K562 (cell line): Measurements from ENCODE around the gene TIAL1. TPM values are rescaled to one million over a fixed set of nuclear protein-coding genes. Genes with fewer than 3 reads are reported as not detected.

ENCODE experiments used
- ATAC-seq: fragments of 200-7000 bp; cut with Tn5 transposase; 3 replicates; pipeline ENCODE4 v1.9.1; 2020; ENCODE audit warnings: moderate library complexity
- BruUV-seq: library from RNA; stranded (reverse); fragments of 400-500 nt; replicated peaks from 2 replicates; lab custom pipeline; 2021; lab: Mats Ljungman, UMichigan
- CTCF ChIA-PET: fragments of 300-600 bp; formaldehyde crosslinking; extraction: SDS; loops from one replicate; lab custom pipeline; 2021; ENCODE audit warnings: low intra/inter-chr PET ratio; lab: Yijun Ruan, JAX
- POLR2A ChIA-PET: fragments of 300-600, 350-650 bp; sonication (Branson Sonifier 250); formaldehyde crosslinking; extraction: SDS; loops from one replicate; lab custom pipeline; 2021; ENCODE audit warnings: antibody characterized with exemption, inconsistent platforms; lab: Yijun Ruan, JAX
- DNase-seq, 4 experiments: peaks; one replicate each; pipeline versions ENCODE4 v3.0.0 to v3.0.0-alpha.2; 2011 to 2018; ENCODE audit warnings: low spot score in 3 of 4, mixed read lengths in 3 of 4; ENCODE audit errors: extremely low read depth in 1 of 4
- FAIRE-seq: peaks from 2 replicates; lab custom pipeline; 2011; peaks lifted over from hg19 to GRCh38; lab: Jason Lieb, UNC
- H2AFZ ChIP-seq: 2 replicates; pipeline ENCODE4 v1.6.0; 2011; ENCODE audit warnings: low read depth, low read length, control low read depth, inconsistent platforms
- H3K27ac ChIP-seq: fragments of 200-600 bp; 3 replicates; pipeline ENCODE4 v1.8.0; 2011; ENCODE audit warnings: low read depth, mild to moderate bottlenecking, control low read depth, inconsistent platforms, low read length, moderate library complexity, mixed read lengths; ENCODE audit errors: extremely low read depth
- H3K27me3 ChIP-seq, 2 experiments: fragments of 300-600 bp in 1 of 2; 2 replicates in 1 of 2; 3 replicates in 1 of 2; pipeline versions ENCODE4 v1.6.0 to v1.8.0; 2011; ENCODE audit warnings: inconsistent platforms in 2 of 2, low read length in 2 of 2, mild to moderate bottlenecking in 1 of 2, mixed read lengths in 1 of 2, moderate library complexity in 1 of 2; ENCODE audit not compliant: control insufficient read depth in 2 of 2, insufficient read depth in 2 of 2
- H3K36me3 ChIP-seq: fragments of 300-600 bp; 3 replicates; pipeline ENCODE4 v1.8.0; 2011; ENCODE audit warnings: mild to moderate bottlenecking, low read length, inconsistent platforms; ENCODE audit not compliant: control insufficient read depth, insufficient read depth
- H3K4me1 ChIP-seq, 2 experiments: fragments of 200-600 bp in 1 of 2; replicated peaks in 1 of 2; 2 replicates in 1 of 2; 3 replicates in 1 of 2; pipeline versions ENCODE4 v1.5.1 to v1.8.0; 2011; ENCODE audit warnings: inconsistent platforms in 2 of 2, low read length in 2 of 2, mild to moderate bottlenecking in 1 of 2, mixed read lengths in 1 of 2, moderate library complexity in 1 of 2; ENCODE audit not compliant: control insufficient read depth in 2 of 2, insufficient read depth in 2 of 2
- H3K4me2 ChIP-seq: 2 replicates; pipeline ENCODE4 v1.6.1; 2011; ENCODE audit warnings: low read length, control low read depth, inconsistent platforms, mixed read lengths; ENCODE audit not compliant: insufficient read depth
- H3K4me3 ChIP-seq: fragments of 200-600 bp; sonication (generic), shearing (Covaris generic); 2 replicates; pipeline ENCODE4 v1.5.1; 2016; ENCODE audit warnings: control low read depth, inconsistent platforms
- H3K79me2 ChIP-seq: fragments of 200-600 bp; 3 replicates; pipeline ENCODE4 v1.8.0; 2011; ENCODE audit warnings: low read length, inconsistent platforms; ENCODE audit not compliant: control insufficient read depth, insufficient read depth
- H3K9ac ChIP-seq, 2 experiments: 2 replicates each; pipeline versions ENCODE4 v1.6.0 to v1.6.1; 2011; ENCODE audit warnings: low read depth in 2 of 2, low read length in 2 of 2, control low read depth in 1 of 2, inconsistent platforms in 1 of 2, mild to moderate bottlenecking in 1 of 2, mixed read lengths in 1 of 2; ENCODE audit not compliant: insufficient read depth in 1 of 2
- H3K9me1 ChIP-seq: one replicate; pipeline ENCODE4 v1.6.0; 2011; ENCODE audit warnings: inconsistent platforms, mild to moderate bottlenecking, low read length, moderate library complexity; ENCODE audit not compliant: control insufficient read depth, insufficient read depth
- H3K9me3 ChIP-seq: replicated peaks from 2 replicates; pipeline ENCODE4 v1.5.1; 2011; ENCODE audit warnings: low read depth, low read length, inconsistent platforms; ENCODE audit not compliant: control insufficient read depth, insufficient read depth
- H4K20me1 ChIP-seq: replicated peaks from 2 replicates; pipeline ENCODE4 v1.6.1; 2011; ENCODE audit warnings: low read length, inconsistent platforms, mixed read lengths; ENCODE audit not compliant: control insufficient read depth, insufficient read depth
- RBM25 ChIP-seq: fragments of 200-400 bp; formaldehyde crosslinking; IDR thresholded peaks from 2 replicates; pipeline ENCODE4 v1.6.1; 2018; ENCODE audit warnings: low read length, low read depth, moderate library complexity; ENCODE audit not compliant: severe bottlenecking
- SMC3 ChIP-seq: conservative IDR thresholded peaks from 2 replicates; pipeline ENCODE4 v1.6.1; 2011; ENCODE audit warnings: low read depth, low read length, improper control_type of control experiment; ENCODE audit not compliant: insufficient read depth
- SNIP1 ChIP-seq: fragments of 450-650 bp; IDR thresholded peaks from 2 replicates; pipeline ENCODE4 v1.7.1; 2017; ENCODE audit warnings: low read depth, mild to moderate bottlenecking
- WGBS: fragments of 100-300 bp; shearing (Covaris generic); methylation state at CpG from one replicate; pipeline ENCODE4 v1.1.6; 2016; ENCODE audit warnings: low coverage, mixed read lengths; ENCODE audit not compliant: insufficient coverage; ENCODE audit errors: missing lambda C conversion rate; 5-methylcytosine and 5-hydroxymethylcytosine counted together
- in situ Hi-C: fragments of 300-500 bp; cut with MboI; formaldehyde crosslinking; loops from 4 replicates; pipeline ENCODE4 v1.15.0; 2018; ENCODE audit warnings: inconsistent platforms, mixed read lengths
- intact Hi-C: fragments of 100-400 bp; cut with micrococcal nuclease; formaldehyde crosslinking; loops from 2 replicates; pipeline ENCODE4 v1.14.2; 2022
- polyA plus RNA-seq, 8 experiments: library from polyadenylated mRNA; depleted of rRNA in 4 of 8; stranded (reverse) in 5 of 8; unstranded in 3 of 8; fragments of >200 nt; fragmentation: Nextera tagmentation in 2 of 8; fragmentation: Illumina TruSeq in 1 of 8; extraction: Ambion mirVana in 2 of 8; extraction: Trizol in 1 of 8; gene quantifications; 2 replicates each; pipeline versions ENCODE4 v1.2.1 to v1.2.3, GENCODE V29; 2011 to 2014; ENCODE audit warnings: inconsistent platforms in 1 of 8, missing spikeins in 1 of 8
- total RNA-seq, 7 experiments: library from RNA; depleted of rRNA in 6 of 7; stranded (reverse); fragments of >200 nt in 6 of 7; fragmentation: Illumina TruSeq in 2 of 7; extraction: Trizol in 2 of 7; gene quantifications; 2 replicates each; pipeline versions ENCODE4 v1.2.1 to v1.2.3, GENCODE V29; 2011 to 2021; ENCODE audit warnings: low replicate concordance in 1 of 7
- TF ChIP-seq, protein P1 (sequence below): IDR thresholded peaks from 2 replicates; pipeline ENCODE4 v1.6.1; 2011; ENCODE audit warnings: borderline replicate concordance, low read depth, mild to moderate bottlenecking, moderate library complexity, low read length; ENCODE audit not compliant: insufficient read depth, poor library complexity, severe bottlenecking
- TF ChIP-seq, protein P2 (sequence below), 3 experiments: IDR thresholded peaks in 2 of 3; conservative IDR thresholded peaks in 1 of 3; 2 replicates each; pipeline ENCODE4 v1.5.1; 2011 to 2012; ENCODE audit warnings: low read length in 3 of 3, mild to moderate bottlenecking in 3 of 3, control low read depth in 2 of 3, improper control_type of control experiment in 1 of 3, inconsistent platforms in 1 of 3, low read depth in 1 of 3, mixed read lengths in 1 of 3, moderate library complexity in 1 of 3; ENCODE audit not compliant: insufficient read depth in 2 of 3
- TF ChIP-seq, protein P3 (sequence below): fragments of 250-450 bp; sonication (Bioruptor Pico); IDR thresholded peaks from 2 replicates; pipeline ENCODE4 v1.4.0; 2020; ENCODE audit warnings: mild to moderate bottlenecking, moderate library complexity

The TIAL1 gene
- total and polyA plus RNA-seq, 9 of the 15 experiments (the other 6 are each of a cell fraction or from before 2014, with no cell fraction given) = 22.5 to 126 (median 58.2) TPM

DNA sequence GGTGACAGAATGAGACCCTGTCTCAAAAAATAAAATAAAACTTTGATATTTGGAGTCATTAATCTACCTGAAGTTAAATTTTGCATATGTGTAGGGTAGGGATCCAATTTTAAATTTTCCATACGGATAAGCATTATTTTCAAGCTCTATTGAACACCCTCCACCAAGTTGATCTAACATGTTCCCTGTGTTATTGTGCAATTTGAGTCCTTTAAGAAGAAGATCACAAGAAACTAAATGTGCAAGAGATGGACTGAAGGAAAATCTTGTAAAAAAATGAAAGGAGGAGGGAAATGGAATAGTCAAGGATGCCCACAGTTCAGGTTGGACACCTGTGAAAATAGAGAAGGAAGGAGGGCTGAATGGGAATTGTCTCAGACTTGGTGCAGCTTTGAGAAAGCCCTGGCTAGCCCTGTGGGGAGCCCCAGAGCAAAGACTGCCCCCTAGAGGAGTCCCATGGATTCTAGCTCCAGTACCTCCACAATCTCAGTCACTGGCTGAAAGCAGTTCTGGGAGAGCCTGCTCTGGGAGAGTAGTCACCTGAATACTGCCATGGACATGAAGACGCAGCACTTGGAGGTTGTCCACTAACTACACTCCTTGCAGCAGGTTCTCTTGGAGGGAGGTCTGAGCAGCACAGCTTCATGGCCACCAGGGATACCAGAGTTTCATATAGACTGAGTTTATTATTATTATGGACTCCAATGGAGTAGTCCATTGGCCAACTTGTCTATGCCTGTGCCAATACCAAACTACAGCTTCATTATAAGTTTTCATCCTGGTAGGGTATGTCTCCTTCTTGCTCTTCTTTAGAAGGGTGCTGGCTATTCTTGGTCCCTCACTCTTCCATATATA, 5.7 kb upstream of the TIAL1 start:
- ATAC-seq (peak; percentile 95), FAIRE-seq (peak; percentile 72), DNase-seq (peak in 3 of 4 experiments; percentile 11 to 65 (median 46))
- H3K4me2 ChIP-seq = no peak overlapping the region
- BruUV-seq = no TSS peak
- no peaks in the 10 kb centered on the region; a peak in 2 of 5 replicates for H3K4me1 ChIP-seq
- WGBS = 0% methylated on average over 2 of the region's 2 CpGs
- no peak overlapping the region for H3K4me3 ChIP-seq
- H4K20me1 ChIP-seq = no peaks in the 10 kb centered on the region
- H3K9me1 ChIP-seq = no peaks in the 10 kb centered on the region
- ChIA-PET CTCF (interaction anchor here (0.6 kb wide), 1 partner anchor 28 kb away, joined by 3 read pairs; no protein-coding TSS in a partner anchor), POLR2A (no interaction called here)
- peaks cover 4% of the 10 kb centered on the region; the same call in 1 of the 3 replicates for H3K79me2 ChIP-seq
- no peak overlapping the region for H3K27ac ChIP-seq
- H3K36me3 ChIP-seq = no peaks in the 10 kb centered on the region
- H2AFZ ChIP-seq = no peak overlapping the region
- H3K27me3 ChIP-seq = no peaks in the 10 kb centered on the region
- intact Hi-C loops (loop anchor here (5.0 kb wide), 1 partner anchor 405 kb away; no protein-coding TSS in a partner anchor), in situ Hi-C loops (loop anchor here (10.0 kb wide), 1 partner anchor 262 kb away; no protein-coding TSS in a partner anchor)
- peaks cover 2% of the 10 kb centered on the region; the same call in 1 of the 2 replicates for H3K9me3 ChIP-seq
- no peak overlapping the region for H3K9ac ChIP-seq
- TF ChIP-seq, protein P1, sequence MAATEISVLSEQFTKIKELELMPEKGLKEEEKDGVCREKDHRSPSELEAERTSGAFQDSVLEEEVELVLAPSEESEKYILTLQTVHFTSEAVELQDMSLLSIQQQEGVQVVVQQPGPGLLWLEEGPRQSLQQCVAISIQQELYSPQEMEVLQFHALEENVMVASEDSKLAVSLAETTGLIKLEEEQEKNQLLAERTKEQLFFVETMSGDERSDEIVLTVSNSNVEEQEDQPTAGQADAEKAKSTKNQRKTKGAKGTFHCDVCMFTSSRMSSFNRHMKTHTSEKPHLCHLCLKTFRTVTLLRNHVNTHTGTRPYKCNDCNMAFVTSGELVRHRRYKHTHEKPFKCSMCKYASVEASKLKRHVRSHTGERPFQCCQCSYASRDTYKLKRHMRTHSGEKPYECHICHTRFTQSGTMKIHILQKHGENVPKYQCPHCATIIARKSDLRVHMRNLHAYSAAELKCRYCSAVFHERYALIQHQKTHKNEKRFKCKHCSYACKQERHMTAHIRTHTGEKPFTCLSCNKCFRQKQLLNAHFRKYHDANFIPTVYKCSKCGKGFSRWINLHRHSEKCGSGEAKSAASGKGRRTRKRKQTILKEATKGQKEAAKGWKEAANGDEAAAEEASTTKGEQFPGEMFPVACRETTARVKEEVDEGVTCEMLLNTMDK = peak; percentile 92
- TF ChIP-seq, protein P2, sequence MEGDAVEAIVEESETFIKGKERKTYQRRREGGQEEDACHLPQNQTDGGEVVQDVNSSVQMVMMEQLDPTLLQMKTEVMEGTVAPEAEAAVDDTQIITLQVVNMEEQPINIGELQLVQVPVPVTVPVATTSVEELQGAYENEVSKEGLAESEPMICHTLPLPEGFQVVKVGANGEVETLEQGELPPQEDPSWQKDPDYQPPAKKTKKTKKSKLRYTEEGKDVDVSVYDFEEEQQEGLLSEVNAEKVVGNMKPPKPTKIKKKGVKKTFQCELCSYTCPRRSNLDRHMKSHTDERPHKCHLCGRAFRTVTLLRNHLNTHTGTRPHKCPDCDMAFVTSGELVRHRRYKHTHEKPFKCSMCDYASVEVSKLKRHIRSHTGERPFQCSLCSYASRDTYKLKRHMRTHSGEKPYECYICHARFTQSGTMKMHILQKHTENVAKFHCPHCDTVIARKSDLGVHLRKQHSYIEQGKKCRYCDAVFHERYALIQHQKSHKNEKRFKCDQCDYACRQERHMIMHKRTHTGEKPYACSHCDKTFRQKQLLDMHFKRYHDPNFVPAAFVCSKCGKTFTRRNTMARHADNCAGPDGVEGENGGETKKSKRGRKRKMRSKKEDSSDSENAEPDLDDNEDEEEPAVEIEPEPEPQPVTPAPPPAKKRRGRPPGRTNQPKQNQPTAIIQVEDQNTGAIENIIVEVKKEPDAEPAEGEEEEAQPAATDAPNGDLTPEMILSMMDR (IDR thresholded peaks at IDR 0.05 in 2 of 3, conservative IDR thresholded peaks at IDR 0.05 in 1 of 3; ENCODE audit: insufficient read depth in 2 of 3, low read depth in 1 of 3, low read length in 3 of 3) = peak; percentile 55 to 65 (median 65)
- no peak for TF ChIP-seq RBM25
- TF ChIP-seq SNIP1 = no peak
- 0 out of 2 replicates have a peak, but pooled peaks have one; percentile 19 for TF ChIP-seq SMC3
- TF ChIP-seq, protein P3, sequence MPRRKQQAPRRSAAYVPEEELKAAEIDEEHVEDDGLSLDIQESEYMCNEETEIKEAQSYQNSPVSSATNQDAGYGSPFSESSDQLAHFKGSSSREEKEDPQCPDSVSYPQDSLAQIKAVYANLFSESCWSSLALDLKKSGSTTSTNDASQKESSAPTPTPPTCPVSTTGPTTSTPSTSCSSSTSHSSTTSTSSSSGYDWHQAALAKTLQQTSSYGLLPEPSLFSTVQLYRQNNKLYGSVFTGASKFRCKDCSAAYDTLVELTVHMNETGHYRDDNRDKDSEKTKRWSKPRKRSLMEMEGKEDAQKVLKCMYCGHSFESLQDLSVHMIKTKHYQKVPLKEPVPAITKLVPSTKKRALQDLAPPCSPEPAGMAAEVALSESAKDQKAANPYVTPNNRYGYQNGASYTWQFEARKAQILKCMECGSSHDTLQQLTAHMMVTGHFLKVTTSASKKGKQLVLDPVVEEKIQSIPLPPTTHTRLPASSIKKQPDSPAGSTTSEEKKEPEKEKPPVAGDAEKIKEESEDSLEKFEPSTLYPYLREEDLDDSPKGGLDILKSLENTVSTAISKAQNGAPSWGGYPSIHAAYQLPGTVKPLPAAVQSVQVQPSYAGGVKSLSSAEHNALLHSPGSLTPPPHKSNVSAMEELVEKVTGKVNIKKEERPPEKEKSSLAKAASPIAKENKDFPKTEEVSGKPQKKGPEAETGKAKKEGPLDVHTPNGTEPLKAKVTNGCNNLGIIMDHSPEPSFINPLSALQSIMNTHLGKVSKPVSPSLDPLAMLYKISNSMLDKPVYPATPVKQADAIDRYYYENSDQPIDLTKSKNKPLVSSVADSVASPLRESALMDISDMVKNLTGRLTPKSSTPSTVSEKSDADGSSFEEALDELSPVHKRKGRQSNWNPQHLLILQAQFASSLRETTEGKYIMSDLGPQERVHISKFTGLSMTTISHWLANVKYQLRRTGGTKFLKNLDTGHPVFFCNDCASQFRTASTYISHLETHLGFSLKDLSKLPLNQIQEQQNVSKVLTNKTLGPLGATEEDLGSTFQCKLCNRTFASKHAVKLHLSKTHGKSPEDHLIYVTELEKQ (CRISPR knock-in tag) = no peak
